Fibroblast of lung (primary cell): Measurements from ENCODE around the gene TMEM163.

Source experiments
- CTCF ChIP-seq, 2 donors: IDR thresholded peaks in 1 of 2; conservative IDR thresholded peaks in 1 of 2; 1 replicate in 1 of 2; 2 replicates in 1 of 2; pipeline ENCODE4 v1.5.1; 2011 to 2012; ENCODE audit warnings: low read length in 2 of 2, control low read depth in 1 of 2, inconsistent platforms in 1 of 2, low read depth in 1 of 2, mild to moderate bottlenecking in 1 of 2
- EZH2 ChIP-seq: IDR thresholded peaks from 2 replicates; pipeline ENCODE4 v1.5.1; 2012; ENCODE audit warnings: low read length, control low read depth, mild to moderate bottlenecking; ENCODE audit errors: missing control alignments

- TF ChIP-seq CTCF (conservative IDR thresholded peaks at IDR 0.05 in 1 of 2, IDR thresholded peaks at IDR 0.05 in 1 of 2; ENCODE audit: low read depth in 1 of 2, low read length in 2 of 2) (no peak), EZH2 (no peak)
These were observed 269.6 kb downstream of the TMEM163 start for GRCh38 chr2:134449157-134449556.
